GM11168 (cell line): Measurements from ENCODE around the gene OR51B4.
"Not testable (repeated sequence)": the region's sequence is repeated elsewhere in the genome, so short reads cannot be mapped to it uniquely, and the experiment has no call there.

Experiments used
- in situ Hi-C: fragments of 300-500 bp; cut with MboI; formaldehyde crosslinking; loops from one replicate; pipeline ENCODE4 v1.12.0; 2022; ENCODE audit warnings: low sequenced_read_pairs; ENCODE audit not compliant: unreplicated experiment

The OR51B4 gene

GRCh38 chr11:5297721-5298323, 3.9 kb downstream of the OR51B4 start:
- in situ Hi-C loops = no loop called here

GRCh38 chr11:5294342-5294995, 7.3 kb downstream of the OR51B4 start:
- in situ Hi-C loops = not testable (repeated sequence)

- in situ Hi-C loops = no loop called here
Measured at GRCh38 chr11:5293028-5293427, 8.7 kb downstream of the OR51B4 start.

GRCh38 chr11:5291207-5291838, 10.4 kb downstream of the OR51B4 start:
- in situ Hi-C loops = no loop called here

GRCh38 chr11:5290106-5290505, 11.6 kb downstream of the OR51B4 start:
- in situ Hi-C loops = no loop called here

- in situ Hi-C loops = no loop called here
Measured at GRCh38 chr11:5289696-5290095, 12.1 kb downstream of the OR51B4 start.

- in situ Hi-C loops = no loop called here
Measured at GRCh38 chr11:5288906-5289550, 12.7 kb downstream of the OR51B4 start.

GRCh38 chr11:5288108-5288905, 13.4 kb downstream of the OR51B4 start:
- in situ Hi-C loops = no loop called here

GRCh38 chr11:5286901-5287300, 14.8 kb downstream of the OR51B4 start:
- in situ Hi-C loops = no loop called here

GRCh38 chr11:5286351-5286750, 15.4 kb downstream of the OR51B4 start:
- in situ Hi-C loops = no loop called here

GRCh38 chr11:5285703-5286340, 15.9 kb downstream of the OR51B4 start:
- in situ Hi-C loops = no loop called here

- in situ Hi-C loops = no loop called here
Measured at GRCh38 chr11:5284637-5285036, 17.1 kb downstream of the OR51B4 start.

- in situ Hi-C loops = no loop called here
Measured at GRCh38 chr11:5283882-5284281, 17.9 kb downstream of the OR51B4 start.

- in situ Hi-C loops = no loop called here
Measured at GRCh38 chr11:5283086-5283485, 18.7 kb downstream of the OR51B4 start.

- in situ Hi-C loops = no loop called here
Measured at GRCh38 chr11:5282628-5283027, 19.1 kb downstream of the OR51B4 start.

- in situ Hi-C loops = no loop called here
Measured at GRCh38 chr11:5281596-5281995, 20.1 kb downstream of the OR51B4 start.

- in situ Hi-C loops = no loop called here
Measured at GRCh38 chr11:5280582-5281102, 21.1 kb downstream of the OR51B4 start.

GRCh38 chr11:5279471-5280090, 22.2 kb downstream of the OR51B4 start:
- in situ Hi-C loops = no loop called here

GRCh38 chr11:5277807-5278382, 23.9 kb downstream of the OR51B4 start:
- in situ Hi-C loops = no loop called here
